Measurements from ENCODE around the gene TRDMT1. TPM values are rescaled to one million over a fixed set of nuclear protein-coding genes. Genes with fewer than 3 reads are reported as not detected.

Gene TRDMT1
- total and polyA plus RNA-seq, 10 donors = 1.6 to 40.0 (median 12.0) TPM

DNA sequence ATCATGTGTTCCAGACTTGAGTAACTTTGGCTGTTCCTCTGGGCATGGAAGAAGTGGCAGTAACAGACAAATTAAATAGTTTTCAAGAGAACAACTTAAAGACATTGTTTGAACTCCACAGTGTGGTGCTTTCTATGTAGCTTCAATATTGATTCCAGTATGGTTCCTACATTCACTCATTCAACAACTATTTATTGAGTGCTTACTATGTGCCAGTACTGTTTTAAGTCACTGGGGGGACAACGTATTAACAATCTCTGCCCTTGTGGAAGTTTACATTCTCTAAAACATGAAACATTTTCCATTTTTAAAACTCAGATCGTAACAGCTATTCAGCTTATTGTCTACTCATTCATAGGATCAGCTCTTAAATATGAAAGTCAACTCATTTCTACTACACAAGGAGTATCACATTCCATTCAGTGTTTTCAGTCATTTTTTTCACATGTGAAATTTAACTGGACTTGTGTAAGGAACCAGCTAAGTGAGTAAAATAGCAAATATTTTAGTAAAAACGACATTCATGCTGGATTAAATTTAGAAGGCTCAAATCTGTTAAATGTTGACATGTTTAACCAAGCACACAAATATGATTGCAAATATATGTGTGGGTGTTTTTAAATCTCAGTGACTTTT lies 58.3 kb downstream of the TRDMT1 start:
- TF ChIP-seq POLR2A (IDR thresholded peaks at IDR 0.05) (no peak), POLR2AphosphoS5 (IDR thresholded peaks at IDR 0.05) (no peak)
- TF ChIP-seq, protein P1, sequence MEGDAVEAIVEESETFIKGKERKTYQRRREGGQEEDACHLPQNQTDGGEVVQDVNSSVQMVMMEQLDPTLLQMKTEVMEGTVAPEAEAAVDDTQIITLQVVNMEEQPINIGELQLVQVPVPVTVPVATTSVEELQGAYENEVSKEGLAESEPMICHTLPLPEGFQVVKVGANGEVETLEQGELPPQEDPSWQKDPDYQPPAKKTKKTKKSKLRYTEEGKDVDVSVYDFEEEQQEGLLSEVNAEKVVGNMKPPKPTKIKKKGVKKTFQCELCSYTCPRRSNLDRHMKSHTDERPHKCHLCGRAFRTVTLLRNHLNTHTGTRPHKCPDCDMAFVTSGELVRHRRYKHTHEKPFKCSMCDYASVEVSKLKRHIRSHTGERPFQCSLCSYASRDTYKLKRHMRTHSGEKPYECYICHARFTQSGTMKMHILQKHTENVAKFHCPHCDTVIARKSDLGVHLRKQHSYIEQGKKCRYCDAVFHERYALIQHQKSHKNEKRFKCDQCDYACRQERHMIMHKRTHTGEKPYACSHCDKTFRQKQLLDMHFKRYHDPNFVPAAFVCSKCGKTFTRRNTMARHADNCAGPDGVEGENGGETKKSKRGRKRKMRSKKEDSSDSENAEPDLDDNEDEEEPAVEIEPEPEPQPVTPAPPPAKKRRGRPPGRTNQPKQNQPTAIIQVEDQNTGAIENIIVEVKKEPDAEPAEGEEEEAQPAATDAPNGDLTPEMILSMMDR (IDR thresholded peaks at IDR 0.05 in 8 of 11, conservative IDR thresholded peaks at IDR 0.05 in 3 of 11) = no peak
- intact Hi-C loops (cut with DNase I; ENCODE audit: low total_unique reads) = no loop called here
- WGBS, 5 donors = 79 to 84% (median 82%) methylated on average over 3 of the region's 3 CpGs
- Histone ChIP-seq H3K9me3 (peaks cover 0 to 6% (median 0%) of the 10 kb centered on the region in 8 donors), H3K4me1 (peaks cover 0 to 3% (median 0%) of the 10 kb centered on the region in 6 donors), H3K4me3 (no peak overlapping the region), H3K27me3 (replicated peaks in 1 of 7) (no peaks in the 10 kb centered on the region), H3K27ac (no peak overlapping the region), H3K36me3 (no peaks in the 10 kb centered on the region)
- DNase-seq = no peak

DNA sequence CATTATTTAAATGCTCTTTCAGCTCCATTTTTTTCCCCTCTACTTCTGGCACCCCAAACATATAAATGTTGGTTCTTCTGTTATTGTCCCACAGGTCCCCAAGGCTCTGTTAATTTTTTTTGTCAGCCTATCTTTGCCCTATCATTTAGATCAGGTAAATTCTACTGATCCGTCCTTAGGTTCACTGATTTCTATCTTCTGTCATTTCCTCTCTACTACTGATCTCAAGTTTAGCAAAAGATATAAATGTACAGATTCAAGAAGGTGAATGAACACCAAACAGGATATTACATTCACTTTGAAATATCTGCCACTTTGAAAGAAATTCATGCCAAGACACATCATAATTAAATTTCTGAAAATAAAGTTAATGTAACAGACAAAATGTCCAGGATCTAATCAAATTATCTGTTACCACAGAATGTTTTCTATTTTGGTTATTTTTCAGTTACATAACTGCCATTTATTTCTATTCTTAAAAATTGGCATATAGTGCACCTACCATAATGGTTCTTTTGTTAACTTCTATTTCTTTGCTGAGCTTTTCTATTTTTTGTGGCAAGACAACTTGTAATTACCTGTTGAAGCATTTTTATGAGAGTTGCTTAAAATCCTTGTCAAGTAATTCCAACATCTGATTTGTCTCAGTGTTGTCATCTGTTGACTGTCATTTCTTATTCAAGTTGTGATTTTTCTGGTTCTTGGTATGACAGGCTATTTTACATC lies 59.8 kb downstream of the TRDMT1 start:
- Histone ChIP-seq H3K36me3 (no peaks in the 10 kb centered on the region), H3K27me3 (replicated peaks in 1 of 7) (no peaks in the 10 kb centered on the region), H3K4me3 (no peak overlapping the region), H3K27ac (no peak overlapping the region), H3K4me1 (no peaks in the 10 kb centered on the region), H3K9me3 (peaks cover 0 to 6% (median 0%) of the 10 kb centered on the region in 8 donors)
- intact Hi-C loops (cut with DNase I; ENCODE audit: low total_unique reads) = no loop called here
- 74 to 89% (median 81%) methylated on average over 1 of the region's 1 CpG for WGBS, 5 donors
- TF ChIP-seq POLR2AphosphoS5 (IDR thresholded peaks at IDR 0.05) (no peak), POLR2A (IDR thresholded peaks at IDR 0.05) (no peak)
- TF ChIP-seq, protein P1 (IDR thresholded peaks at IDR 0.05 in 8 of 11, conservative IDR thresholded peaks at IDR 0.05 in 3 of 11) = no peak
- DNase-seq = no peak

GRCh38 chr10:17140386-17140761 lies 61.1 kb downstream of the TRDMT1 start:
- Histone ChIP-seq H3K27me3 (replicated peaks in 1 of 7) (no peaks in the 10 kb centered on the region), H3K36me3 (no peaks in the 10 kb centered on the region), H3K27ac (no peak overlapping the region), H3K9me3 (peaks cover 0 to 6% (median 0%) of the 10 kb centered on the region in 8 donors), H3K4me1 (no peaks in the 10 kb centered on the region), H3K4me3 (no peak overlapping the region)
- intact Hi-C loops (cut with DNase I; ENCODE audit: low total_unique reads) = no loop called here
- no peak for DNase-seq
- TF ChIP-seq POLR2AphosphoS5 (IDR thresholded peaks at IDR 0.05) = no peak
- TF ChIP-seq POLR2A (IDR thresholded peaks at IDR 0.05) = no peak
- TF ChIP-seq, protein P1 (IDR thresholded peaks at IDR 0.05 in 8 of 11, conservative IDR thresholded peaks at IDR 0.05 in 3 of 11) = no peak

DNA sequence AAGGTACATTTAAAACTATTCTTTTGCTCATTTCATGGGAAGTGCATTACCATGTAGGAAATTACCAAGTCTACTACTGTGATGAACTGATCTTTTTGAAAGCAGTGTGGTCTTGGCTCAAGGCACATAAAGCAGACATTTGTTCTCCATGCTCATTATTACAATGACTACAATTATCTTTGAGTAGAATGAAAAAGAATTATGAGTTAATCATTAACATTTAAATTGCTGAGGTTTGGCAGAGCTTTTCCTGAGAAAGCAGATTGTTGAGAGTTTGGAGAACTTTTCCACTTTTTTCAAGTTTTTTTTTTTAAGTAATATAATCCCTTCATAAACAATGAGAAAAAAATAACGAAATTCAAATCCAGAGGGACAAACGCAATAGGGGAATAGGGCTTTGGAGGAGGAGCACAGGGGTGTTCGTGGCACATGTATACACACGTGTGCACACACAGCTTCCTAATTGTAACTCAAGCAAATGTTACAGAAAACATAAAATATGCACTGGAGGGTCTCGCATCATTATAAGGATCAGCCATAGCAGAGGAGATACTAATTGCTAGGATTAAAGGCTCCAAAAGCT lies 62.9 kb downstream of the TRDMT1 start:
- DNase-seq = no peak
- H3K27ac ChIP-seq = no peak overlapping the region
- TF ChIP-seq POLR2AphosphoS5 (IDR thresholded peaks at IDR 0.05) (no peak), POLR2A (IDR thresholded peaks at IDR 0.05) (no peak)
- TF ChIP-seq, protein P1 (IDR thresholded peaks at IDR 0.05 in 8 of 11, conservative IDR thresholded peaks at IDR 0.05 in 3 of 11) = no peak
- no peaks in the 10 kb centered on the region for H3K27me3 ChIP-seq (replicated peaks in 1 of 7)
- H3K36me3 ChIP-seq = no peaks in the 10 kb centered on the region
- intact Hi-C loops (cut with DNase I; ENCODE audit: low total_unique reads) = no loop called here
- no peaks in the 10 kb centered on the region for H3K4me1 ChIP-seq
- peaks cover 0 to 6% (median 0%) of the 10 kb centered on the region in 8 donors for H3K9me3 ChIP-seq
- no peak overlapping the region for H3K4me3 ChIP-seq
- WGBS, 5 donors = 76 to 91% (median 86%) methylated on average over 5 of the region's 5 CpGs
